Measurements from ENCODE around the gene ARG2. TPM values are rescaled to one million over a fixed set of nuclear protein-coding genes. Genes with fewer than 3 reads are reported as not detected.

The ARG2 gene
- total RNA-seq, 1 donor, result 11.2 TPM

DNA sequence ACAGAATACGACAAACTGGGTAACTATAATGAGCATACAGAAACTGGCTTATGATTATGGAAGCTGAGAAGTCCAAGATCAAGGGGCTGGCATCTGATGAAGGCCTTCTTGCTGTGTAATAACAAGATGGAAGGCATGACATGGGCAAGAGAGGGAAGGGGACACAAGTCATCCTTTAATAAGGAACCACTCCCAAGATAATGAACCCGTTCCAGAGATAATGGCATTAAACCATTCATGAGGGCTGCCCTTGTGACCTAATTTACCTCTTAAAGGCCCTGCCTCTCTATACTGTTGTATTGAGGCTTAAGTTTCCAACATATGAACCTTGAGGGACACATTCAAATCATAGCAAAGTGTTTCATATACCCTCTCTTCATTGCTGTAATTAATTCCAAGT lies 59.3 kb downstream of the ARG2 start:
- no peak overlapping the region for H3K27ac ChIP-seq (ENCODE audit: low read depth, low read length)
- peaks cover 14% of the 10 kb centered on the region for H4K20me1 ChIP-seq (ENCODE audit: insufficient read depth, low read length)
- no peak overlapping the region for H3K4me2 ChIP-seq (ENCODE audit: insufficient read depth, low read length)
- H3K4me1 ChIP-seq (ENCODE audit: insufficient read depth, low read length), result peaks cover 10% of the 10 kb centered on the region
- peaks cover 38% of the 10 kb centered on the region for H3K79me2 ChIP-seq (ENCODE audit: insufficient read depth, low read length)
- no peaks in the 10 kb centered on the region for H3K27me3 ChIP-seq (ENCODE audit: insufficient read depth, low read length)
- no peak overlapping the region for H3K4me3 ChIP-seq (ENCODE audit: insufficient read depth, low read length)
- no peaks in the 10 kb centered on the region for H3K9me3 ChIP-seq (ENCODE audit: low read depth, low read length)
- no peak overlapping the region for H2AFZ ChIP-seq (ENCODE audit: low read length)
- peaks cover 27% of the 10 kb centered on the region for H3K36me3 ChIP-seq (ENCODE audit: insufficient read depth, low read length)
- TF ChIP-seq, protein P1, sequence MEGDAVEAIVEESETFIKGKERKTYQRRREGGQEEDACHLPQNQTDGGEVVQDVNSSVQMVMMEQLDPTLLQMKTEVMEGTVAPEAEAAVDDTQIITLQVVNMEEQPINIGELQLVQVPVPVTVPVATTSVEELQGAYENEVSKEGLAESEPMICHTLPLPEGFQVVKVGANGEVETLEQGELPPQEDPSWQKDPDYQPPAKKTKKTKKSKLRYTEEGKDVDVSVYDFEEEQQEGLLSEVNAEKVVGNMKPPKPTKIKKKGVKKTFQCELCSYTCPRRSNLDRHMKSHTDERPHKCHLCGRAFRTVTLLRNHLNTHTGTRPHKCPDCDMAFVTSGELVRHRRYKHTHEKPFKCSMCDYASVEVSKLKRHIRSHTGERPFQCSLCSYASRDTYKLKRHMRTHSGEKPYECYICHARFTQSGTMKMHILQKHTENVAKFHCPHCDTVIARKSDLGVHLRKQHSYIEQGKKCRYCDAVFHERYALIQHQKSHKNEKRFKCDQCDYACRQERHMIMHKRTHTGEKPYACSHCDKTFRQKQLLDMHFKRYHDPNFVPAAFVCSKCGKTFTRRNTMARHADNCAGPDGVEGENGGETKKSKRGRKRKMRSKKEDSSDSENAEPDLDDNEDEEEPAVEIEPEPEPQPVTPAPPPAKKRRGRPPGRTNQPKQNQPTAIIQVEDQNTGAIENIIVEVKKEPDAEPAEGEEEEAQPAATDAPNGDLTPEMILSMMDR (IDR thresholded peaks at IDR 0.05; ENCODE audit: extremely low read depth, low read depth, low read length), result no peak
- DNase-seq (ENCODE audit: insufficient read length, low spot score, missing footprints), result no peak

DNA sequence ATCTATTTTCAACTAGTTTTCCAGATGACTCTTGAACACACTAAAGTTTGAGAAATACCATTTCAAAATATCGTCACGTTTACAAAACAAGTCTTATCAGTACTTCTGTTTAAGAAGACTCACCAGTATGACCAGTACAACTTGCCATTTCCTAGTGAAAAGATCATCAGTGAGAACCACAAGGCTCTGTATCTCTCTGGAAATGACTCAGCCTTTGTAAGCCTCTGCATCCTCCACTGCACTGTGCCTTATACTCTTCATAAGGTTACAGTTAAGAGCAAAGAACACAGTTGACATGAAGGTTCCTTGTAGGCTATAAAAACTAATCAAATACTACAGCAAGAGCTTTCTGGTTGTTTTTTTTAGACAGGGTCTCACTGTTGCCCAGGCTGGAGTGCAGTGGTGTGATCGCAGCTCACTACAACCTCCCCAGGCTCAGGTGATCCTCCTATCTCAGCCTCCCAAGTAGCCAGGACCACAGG lies 60.4 kb downstream of the ARG2 start:
- H3K27ac ChIP-seq (ENCODE audit: low read depth, low read length), result peak overlapping the region; percentile 72
- H3K36me3 ChIP-seq (ENCODE audit: insufficient read depth, low read length), result peaks cover 34% of the 10 kb centered on the region
- no peaks in the 10 kb centered on the region for H3K9me3 ChIP-seq (ENCODE audit: low read depth, low read length)
- H3K79me2 ChIP-seq (ENCODE audit: insufficient read depth, low read length), result peaks cover 36% of the 10 kb centered on the region
- H3K4me2 ChIP-seq (ENCODE audit: insufficient read depth, low read length), result peak overlapping the region; percentile 23
- H3K4me1 ChIP-seq (ENCODE audit: insufficient read depth, low read length), result peaks cover 10% of the 10 kb centered on the region
- no peaks in the 10 kb centered on the region for H3K27me3 ChIP-seq (ENCODE audit: insufficient read depth, low read length)
- H4K20me1 ChIP-seq (ENCODE audit: insufficient read depth, low read length), result peaks cover 14% of the 10 kb centered on the region
- H3K4me3 ChIP-seq (ENCODE audit: insufficient read depth, low read length), result no peak overlapping the region
- TF ChIP-seq, protein P1 (IDR thresholded peaks at IDR 0.05; ENCODE audit: extremely low read depth, low read depth, low read length), result no peak
- no peak overlapping the region for H2AFZ ChIP-seq (ENCODE audit: low read length)
- DNase-seq (ENCODE audit: insufficient read length, low spot score, missing footprints), result peak; percentile 96

DNA sequence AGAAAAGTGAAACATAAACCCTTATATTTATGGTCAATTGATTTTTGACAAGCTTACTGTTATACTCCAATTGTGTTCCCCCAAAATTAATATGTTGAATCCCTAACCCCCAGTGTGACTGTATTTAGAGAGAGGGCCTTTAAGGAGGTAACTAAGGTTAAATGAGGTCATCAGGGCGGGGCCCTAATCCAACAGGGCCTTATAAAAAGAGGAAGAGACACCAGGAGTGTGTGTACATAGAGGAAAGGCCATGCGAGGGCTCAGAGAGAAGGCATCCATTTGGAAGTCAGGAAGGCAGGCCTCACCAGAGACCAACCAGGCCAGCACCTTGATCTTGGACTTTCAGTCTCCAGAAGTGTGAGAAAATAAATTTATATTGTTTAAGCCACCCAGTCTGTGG lies 61.2 kb downstream of the ARG2 start:
- peaks cover 33% of the 10 kb centered on the region for H3K79me2 ChIP-seq (ENCODE audit: insufficient read depth, low read length)

DNA sequence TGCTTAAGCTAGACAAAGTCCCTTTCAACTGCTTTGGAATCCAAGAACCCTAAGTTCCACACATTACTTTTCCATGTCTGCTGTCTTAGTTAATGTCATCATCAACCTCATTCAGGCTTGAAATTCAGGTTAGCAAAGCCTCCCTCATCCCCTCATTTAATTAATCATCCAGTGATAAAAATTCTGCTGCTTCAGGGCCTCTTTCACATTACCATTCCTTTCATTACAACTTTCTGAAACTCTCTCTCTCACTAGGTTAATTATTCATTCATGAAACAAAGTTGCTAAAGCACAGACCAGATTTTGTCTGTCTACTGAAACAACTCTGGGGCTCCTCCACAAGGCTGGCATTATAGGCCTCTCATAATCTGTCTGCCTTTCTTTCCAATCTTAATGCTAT lies 64.1 kb downstream of the ARG2 start:
- Histone ChIP-seq H3K4me3 (ENCODE audit: insufficient read depth, low read length) (no peak overlapping the region), H3K9me3 (ENCODE audit: low read depth, low read length) (no peaks in the 10 kb centered on the region), H2AFZ (ENCODE audit: low read length) (no peak overlapping the region), H4K20me1 (ENCODE audit: insufficient read depth, low read length) (peaks cover 13% of the 10 kb centered on the region), H3K4me1 (ENCODE audit: insufficient read depth, low read length) (peaks cover 10% of the 10 kb centered on the region), H3K27me3 (ENCODE audit: insufficient read depth, low read length) (no peaks in the 10 kb centered on the region), H3K79me2 (ENCODE audit: insufficient read depth, low read length) (peaks cover 24% of the 10 kb centered on the region), H3K4me2 (ENCODE audit: insufficient read depth, low read length) (no peak overlapping the region), H3K36me3 (ENCODE audit: insufficient read depth, low read length) (peaks cover 39% of the 10 kb centered on the region), H3K27ac (ENCODE audit: low read depth, low read length) (no peak overlapping the region)
- TF ChIP-seq, protein P1 (IDR thresholded peaks at IDR 0.05; ENCODE audit: extremely low read depth, low read depth, low read length), result no peak
- no peak for DNase-seq (ENCODE audit: insufficient read length, low spot score, missing footprints)

More for the DNA sequence above, 61.2 kb downstream of the ARG2 start:
- H3K4me1 ChIP-seq (ENCODE audit: insufficient read depth, low read length), result peaks cover 10% of the 10 kb centered on the region
- no peaks in the 10 kb centered on the region for H3K9me3 ChIP-seq (ENCODE audit: low read depth, low read length)
- H3K27me3 ChIP-seq (ENCODE audit: insufficient read depth, low read length), result no peaks in the 10 kb centered on the region
- no peak overlapping the region for H3K27ac ChIP-seq (ENCODE audit: low read depth, low read length)
- H4K20me1 ChIP-seq (ENCODE audit: insufficient read depth, low read length), result peaks cover 14% of the 10 kb centered on the region
- H3K36me3 ChIP-seq (ENCODE audit: insufficient read depth, low read length), result peaks cover 42% of the 10 kb centered on the region
- no peak overlapping the region for H3K4me3 ChIP-seq (ENCODE audit: insufficient read depth, low read length)
- TF ChIP-seq, protein P1 (IDR thresholded peaks at IDR 0.05; ENCODE audit: extremely low read depth, low read depth, low read length), result no peak
- no peak for DNase-seq (ENCODE audit: insufficient read length, low spot score, missing footprints)
- no peak overlapping the region for H2AFZ ChIP-seq (ENCODE audit: low read length)
- no peak overlapping the region for H3K4me2 ChIP-seq (ENCODE audit: insufficient read depth, low read length)
